HepG2 (cell line): ENCODE data around the gene PDHA2.

Source experiments
- CTCF ChIP-seq: sonication (generic); formaldehyde crosslinking; IDR thresholded peaks from 2 replicates; pipeline ENCODE4 v1.5.0; 2020; ENCODE audit warnings: mild to moderate bottlenecking, missing genetic modification reagents, moderate library complexity
- GABPB1 ChIP-seq: IDR thresholded peaks from 2 replicates; pipeline ENCODE4 v1.6.1; 2016; ENCODE audit warnings: mild to moderate bottlenecking, missing genetic modification reagents, moderate library complexity, missing compliant biosample characterization
- IKZF5 ChIP-seq: IDR thresholded peaks from 2 replicates; pipeline ENCODE4 v1.6.1; 2018; ENCODE audit warnings: missing genetic modification reagents, mild to moderate bottlenecking, missing compliant biosample characterization
- NCOR1 ChIP-seq: fragments of 200-600 bp; sonication (generic); IDR thresholded peaks from 2 replicates; pipeline ENCODE4 v1.7.0; 2017; ENCODE audit warnings: antibody characterized with exemption, low read length, borderline replicate concordance
- POLR2AphosphoS5 ChIP-seq: IDR thresholded peaks from 2 replicates; pipeline ENCODE4 v1.6.1; 2012; ENCODE audit warnings: low read depth, low read length
- PREB ChIP-seq: sonication (generic); formaldehyde crosslinking; IDR thresholded peaks from 2 replicates; pipeline ENCODE4 v1.4.0; 2020; ENCODE audit warnings: missing genetic modification reagents
- SKIL ChIP-seq: sonication (generic); formaldehyde crosslinking; IDR thresholded peaks from 2 replicates; pipeline ENCODE4 v1.8.0; 2022; ENCODE audit warnings: missing genetic modification reagents, mild to moderate bottlenecking, moderate library complexity, borderline replicate concordance
- TCF7 ChIP-seq: sonication (generic); IDR thresholded peaks from 2 replicates; pipeline ENCODE4 v1.6.1; 2016; ENCODE audit warnings: antibody characterized with exemption, low read depth
- ZNF33A ChIP-seq: sonication (generic); formaldehyde crosslinking; IDR thresholded peaks from 2 replicates; pipeline ENCODE4 v1.5.1; 2020; ENCODE audit warnings: missing genetic modification reagents, mild to moderate bottlenecking, moderate library complexity, borderline replicate concordance

- no peak for TF ChIP-seq POLR2AphosphoS5
- TF ChIP-seq TCF7: no peak
- no peak for TF ChIP-seq GABPB1 (CRISPR knock-in tag)
- TF ChIP-seq SKIL (CRISPR knock-in tag): no peak
- TF ChIP-seq ZNF33A (CRISPR knock-in tag): no peak
- TF ChIP-seq NCOR1: no peak
- TF ChIP-seq IKZF5: no peak
- no peak for TF ChIP-seq PREB (CRISPR knock-in tag)
- TF ChIP-seq CTCF (CRISPR knock-in tag): no peak
These were observed 41.2 kb upstream of the PDHA2 start for GRCh38 chr4:95798727-95799126.
